T1000 (cell line): ENCODE measurements around the gene ALKBH7.
A peak's percentile ranks its signal among the peaks of the same experiment; 100 is the strongest.
"Not testable (repeated sequence)": the region's sequence is repeated elsewhere in the genome, so short reads cannot be mapped to it uniquely, and the experiment has no call there.

Experiments
- DNase-seq: peaks from one replicate; lab custom pipeline; 2025; ENCODE audit warnings: mixed read lengths; lab: John Stamatoyannopoulos, UW

Gene ALKBH7, protein sequence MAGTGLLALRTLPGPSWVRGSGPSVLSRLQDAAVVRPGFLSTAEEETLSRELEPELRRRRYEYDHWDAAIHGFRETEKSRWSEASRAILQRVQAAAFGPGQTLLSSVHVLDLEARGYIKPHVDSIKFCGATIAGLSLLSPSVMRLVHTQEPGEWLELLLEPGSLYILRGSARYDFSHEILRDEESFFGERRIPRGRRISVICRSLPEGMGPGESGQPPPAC

DNA sequence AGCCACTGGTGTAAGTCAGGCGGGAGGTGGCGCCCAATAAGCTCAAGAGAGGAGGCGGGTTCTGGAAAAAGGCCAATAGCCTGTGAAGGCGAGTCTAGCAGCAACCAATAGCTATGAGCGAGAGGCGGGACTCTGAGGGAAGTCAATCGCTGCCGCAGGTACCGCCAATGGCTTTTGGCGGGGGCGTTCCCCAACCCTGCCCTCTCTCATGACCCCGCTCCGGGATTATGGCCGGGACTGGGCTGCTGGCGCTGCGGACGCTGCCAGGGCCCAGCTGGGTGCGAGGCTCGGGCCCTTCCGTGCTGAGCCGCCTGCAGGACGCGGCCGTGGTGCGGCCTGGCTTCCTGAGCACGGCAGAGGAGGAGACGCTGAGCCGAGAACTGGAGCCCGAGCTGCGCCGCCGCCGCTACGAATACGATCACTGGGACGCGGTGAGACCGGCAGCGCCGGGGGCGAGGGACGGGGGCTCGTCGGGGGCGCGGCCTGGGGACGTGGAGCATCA, at the start of gene ALKBH7:
ALKBH7 (plus strand) TSS at position 201 of the 502 bp plus-strand sequence; CDS start at position 228, 27 bp downstream.
- DNase-seq = peak; percentile 96

DNA sequence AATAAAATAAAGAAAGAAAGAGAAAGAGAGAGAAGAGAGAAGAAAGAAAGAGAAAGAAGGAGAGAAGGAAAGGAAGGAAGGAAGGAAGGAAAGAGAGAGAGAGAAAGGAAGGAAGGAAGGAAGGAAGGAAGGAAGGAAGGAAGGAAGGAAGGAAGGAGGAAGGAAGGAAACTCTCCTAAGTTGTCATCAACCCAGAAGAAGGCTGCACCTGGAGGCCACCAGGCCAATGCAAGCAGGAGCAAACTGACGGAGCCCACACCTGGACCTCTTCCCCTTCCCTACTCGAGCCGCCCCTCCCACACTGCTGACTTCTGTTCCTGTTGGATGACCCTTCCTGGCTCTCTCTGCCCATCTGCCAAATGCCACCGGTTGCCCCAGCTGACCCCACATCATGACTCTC, 47.8 kb upstream of the ALKBH7 start:
- no peak for DNase-seq

DNA sequence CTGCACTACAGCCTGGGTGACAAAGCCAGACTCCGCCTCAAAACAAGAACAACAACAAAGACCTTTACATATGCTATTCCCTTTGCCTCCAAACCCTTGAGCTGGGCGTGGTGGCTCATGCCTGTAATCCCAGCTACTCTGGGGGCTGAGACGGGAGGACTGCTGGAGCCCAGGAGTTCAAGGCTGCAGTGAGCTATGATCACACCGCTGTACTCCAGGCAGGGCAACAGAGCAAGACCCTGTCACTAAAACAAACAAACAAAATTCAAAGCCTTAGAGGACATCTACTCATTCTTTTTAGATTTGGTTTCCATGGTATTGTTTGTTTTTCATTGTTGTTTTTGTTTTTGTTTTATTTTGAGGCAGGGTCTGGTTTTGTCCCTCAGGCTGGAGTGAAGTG, 47.0 kb upstream of the ALKBH7 start:
- no peak for DNase-seq

DNA sequence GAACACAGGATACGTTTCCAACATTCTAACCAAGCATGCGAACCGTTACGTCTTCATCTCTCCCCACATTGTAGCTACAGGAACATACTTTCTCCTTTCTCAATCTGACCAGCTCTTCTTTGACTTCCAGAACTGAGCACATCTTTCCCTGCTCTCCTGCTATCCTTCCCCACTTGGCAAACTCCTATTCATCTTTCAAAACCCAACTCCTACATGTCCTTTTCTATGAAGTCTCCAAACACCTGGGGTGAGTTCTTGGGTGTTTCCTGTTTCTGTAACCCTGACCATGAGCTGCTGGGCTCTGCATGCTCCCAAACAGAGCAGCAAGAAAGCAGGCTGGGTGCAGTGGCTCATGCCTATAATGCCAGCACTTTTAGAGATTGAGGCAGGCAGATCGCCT, 45.8 kb upstream of the ALKBH7 start:
- no peak for DNase-seq

DNA sequence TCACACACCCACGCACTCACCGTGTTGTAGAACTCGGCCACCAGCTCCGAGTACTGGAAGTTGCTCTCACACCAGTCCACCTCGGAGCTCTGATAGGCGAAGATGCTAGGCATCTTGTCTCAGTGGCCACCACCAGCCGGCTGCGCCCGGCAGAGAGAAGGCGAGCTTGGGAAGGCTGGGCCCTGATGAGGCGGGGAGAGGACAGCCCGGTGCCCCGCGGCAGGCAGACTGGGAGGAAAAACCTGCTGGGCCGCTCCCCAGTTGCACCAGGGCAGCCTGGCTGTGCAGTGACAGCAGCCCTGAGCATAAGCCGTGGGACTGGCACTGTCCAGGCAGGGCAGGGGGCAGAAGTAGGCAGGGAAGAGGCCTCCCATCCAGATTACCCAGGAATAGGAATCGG, 39.2 kb upstream of the ALKBH7 start, which contains the start of gene ACER1:
ACER1 (minus strand) TSS at position 174 of the 400 bp plus-strand sequence; CDS start at position 113, 61 bp downstream.
- no peak for DNase-seq

DNA sequence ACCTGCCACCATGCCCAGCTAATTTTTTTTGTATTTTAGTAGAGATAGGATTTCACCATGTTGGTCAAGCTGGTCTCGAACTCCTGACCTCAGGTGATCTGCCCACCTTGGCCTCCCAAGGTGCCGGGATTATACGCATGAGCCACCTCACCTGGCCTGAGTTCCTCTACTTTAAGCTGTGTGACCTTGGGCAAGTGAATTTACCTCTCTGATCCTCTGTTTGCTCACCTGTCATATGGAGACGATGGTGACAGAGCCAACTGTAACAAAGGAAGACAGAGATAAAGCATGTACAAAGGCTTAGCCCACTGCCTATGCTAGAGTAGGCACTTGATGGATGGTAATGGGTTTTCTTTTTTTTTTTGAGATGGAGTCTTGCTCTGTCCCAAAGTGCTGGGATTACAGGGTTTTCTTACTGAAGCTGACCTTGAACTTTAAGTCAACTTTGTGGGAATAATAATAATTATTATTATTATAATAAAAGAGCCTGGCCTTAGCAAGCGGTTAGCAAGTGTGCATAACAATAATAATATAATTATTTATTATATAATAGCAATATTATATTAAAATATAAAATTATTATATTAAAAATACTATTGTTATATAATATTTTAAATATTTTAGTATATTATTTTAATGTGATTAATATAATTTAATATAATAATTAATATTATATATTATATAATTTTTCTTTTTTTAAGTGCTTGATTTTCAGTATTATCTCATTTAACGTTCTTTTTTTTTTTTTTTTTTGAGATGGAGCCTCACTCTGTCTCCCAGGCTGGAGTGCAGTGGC, 37.9 kb upstream of the ALKBH7 start:
- no peak for DNase-seq

DNA sequence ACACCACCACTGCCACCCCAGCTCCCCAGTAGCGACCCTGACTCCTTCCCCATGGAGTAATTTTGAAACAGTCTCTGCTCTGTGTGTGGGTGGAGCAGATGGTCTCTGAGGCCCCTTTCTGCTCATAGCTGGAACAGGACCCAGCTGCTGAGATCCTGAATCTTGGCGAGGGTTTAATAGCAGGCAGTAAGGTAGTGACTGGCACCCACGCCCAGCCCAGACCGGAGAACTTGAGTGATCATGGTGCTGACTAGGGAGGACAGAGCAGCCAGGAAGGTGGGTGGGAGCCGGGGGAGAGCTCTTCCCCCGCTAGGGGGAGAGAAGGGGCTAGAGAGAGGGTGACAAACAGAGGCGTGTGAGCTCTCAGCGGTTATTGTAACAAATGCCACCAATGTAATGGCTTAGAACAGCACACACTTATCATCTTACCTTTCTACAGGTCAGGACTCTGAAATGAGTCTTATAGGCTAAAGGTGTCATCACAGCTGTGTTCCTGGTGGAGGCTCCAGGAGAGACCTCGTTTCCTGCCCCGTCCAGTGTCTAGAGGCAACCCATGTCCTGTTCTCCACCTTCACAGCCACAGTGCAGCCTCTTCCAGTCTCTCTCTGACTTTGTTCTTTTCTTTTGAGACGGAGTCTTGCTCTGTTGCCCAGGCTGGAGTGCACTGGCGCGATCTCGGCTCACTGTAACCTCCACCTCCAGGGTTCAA, 31.9 kb upstream of the ALKBH7 start:
- DNase-seq = no peak

DNA sequence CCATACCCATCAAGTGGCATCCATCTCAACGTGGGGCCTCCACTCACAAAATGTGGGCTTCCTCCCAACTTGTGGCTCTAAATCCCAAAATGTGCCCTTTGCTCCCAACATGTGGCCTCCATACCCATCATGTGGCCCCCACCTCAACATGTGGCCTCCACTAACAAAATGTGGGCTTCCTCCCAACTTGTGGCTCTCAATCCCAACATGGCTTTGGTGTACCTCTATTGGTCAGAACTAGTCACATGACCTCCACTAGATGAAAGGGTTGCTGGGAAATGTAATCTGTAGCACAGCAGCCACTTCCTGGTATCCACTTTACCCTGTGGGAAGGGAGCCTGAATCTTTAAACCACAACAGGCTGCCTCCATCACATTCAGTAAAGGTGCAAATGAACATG, 29.1 kb upstream of the ALKBH7 start:
- no peak for DNase-seq

DNA sequence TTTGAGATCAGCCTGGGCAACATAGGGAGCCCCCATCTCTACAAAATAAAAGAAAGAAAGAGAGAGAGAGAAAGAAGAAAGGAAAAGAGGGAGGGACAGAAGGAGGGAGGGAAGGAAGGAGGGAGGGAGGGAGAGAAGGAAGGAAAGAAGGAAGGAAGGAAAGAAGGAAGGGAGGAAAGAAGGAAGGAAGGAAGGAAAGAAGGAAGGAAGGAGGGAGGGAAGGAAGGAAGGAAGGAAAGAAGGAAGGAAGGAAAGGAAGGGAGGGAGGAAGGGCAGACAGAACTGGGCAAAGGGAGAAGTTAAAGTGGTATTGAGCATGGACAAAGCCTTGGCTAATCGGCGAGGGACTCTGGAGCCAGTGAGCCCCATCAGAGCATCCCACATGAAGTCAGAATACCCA, 23.3 kb upstream of the ALKBH7 start:
- not testable (repeated sequence) for DNase-seq

DNA sequence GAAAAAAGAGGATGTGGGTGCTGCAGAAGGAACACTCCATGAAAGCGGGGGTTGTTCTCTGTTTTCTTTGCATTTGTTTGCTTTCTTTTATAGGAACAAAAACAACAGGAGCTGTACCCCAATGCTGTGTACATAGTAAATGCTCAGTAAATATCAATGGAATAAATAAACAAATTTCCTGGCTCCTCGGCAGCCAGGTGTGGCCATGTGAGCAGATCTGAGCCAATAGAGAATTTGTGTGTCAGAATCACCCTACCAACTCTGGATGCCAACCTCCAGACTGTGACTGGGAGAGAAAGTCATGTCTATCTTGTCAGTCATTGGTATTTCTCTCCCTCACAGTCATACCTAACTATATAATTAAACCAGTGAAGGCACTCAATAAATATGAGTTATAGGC, 21.9 kb upstream of the ALKBH7 start:
- no peak for DNase-seq

DNA sequence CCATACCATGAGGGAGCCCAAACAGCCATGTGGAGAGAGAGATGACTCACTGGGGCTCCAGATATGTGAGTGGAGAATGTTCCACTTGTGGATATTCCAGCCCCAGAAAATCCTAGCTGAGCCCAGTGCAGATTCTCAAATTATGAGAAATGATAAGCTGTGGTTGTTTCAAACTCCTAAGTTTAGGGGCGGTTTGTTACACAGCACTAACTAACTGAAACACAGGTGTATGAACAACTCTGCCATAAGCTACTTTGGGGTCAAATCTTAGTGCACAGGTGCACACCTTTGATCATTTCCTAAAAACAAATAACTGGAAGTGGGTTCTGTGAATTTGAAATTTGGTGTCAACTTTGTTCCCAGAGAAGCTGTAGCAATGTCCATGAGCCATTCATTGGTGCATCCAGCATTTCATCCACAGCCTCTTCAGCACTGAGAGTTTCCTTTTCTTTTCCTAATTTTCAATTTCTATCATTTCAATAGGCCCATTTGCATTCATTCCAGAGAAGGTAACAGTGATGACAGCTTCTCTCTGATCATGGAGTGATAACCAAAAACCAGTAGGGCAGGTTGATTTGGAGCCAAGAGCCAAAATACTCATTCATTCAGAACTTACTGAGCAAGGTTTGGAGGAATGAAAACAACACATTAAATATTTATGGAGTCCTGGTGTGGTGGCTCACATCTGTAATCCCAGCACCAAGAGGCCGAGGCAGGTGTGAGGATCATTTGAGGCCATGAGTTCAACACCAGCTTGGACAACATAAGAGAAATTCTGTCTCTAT, 20.0 kb upstream of the ALKBH7 start:
- DNase-seq = no peak

DNA sequence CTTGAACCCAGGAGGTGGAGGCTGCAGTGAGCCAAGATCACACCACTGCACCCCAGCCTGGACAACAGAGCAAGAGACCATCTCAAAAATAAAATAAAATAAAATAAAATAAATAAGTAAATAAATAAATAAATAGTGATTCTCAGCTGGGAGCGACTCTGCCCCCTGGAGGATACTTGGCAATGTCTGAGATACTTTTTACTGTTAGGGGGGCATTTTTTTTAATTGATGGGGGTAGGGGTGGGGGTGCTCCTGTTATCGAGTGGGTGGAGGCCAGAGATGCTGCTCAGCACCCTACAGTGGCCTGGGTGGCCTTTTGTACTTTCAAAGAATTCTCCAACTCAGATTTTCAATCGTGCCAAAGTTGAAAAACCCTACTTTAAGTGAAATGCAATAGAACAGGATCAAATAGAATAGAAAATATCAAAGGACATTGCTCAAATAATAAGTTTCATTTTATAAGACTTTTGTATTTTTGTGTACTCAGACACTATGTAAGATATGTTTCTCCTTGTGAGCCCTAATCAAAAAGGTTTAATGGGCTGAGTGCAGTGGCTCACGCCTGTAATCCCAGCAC, 18.4 kb upstream of the ALKBH7 start:
- no peak for DNase-seq

DNA sequence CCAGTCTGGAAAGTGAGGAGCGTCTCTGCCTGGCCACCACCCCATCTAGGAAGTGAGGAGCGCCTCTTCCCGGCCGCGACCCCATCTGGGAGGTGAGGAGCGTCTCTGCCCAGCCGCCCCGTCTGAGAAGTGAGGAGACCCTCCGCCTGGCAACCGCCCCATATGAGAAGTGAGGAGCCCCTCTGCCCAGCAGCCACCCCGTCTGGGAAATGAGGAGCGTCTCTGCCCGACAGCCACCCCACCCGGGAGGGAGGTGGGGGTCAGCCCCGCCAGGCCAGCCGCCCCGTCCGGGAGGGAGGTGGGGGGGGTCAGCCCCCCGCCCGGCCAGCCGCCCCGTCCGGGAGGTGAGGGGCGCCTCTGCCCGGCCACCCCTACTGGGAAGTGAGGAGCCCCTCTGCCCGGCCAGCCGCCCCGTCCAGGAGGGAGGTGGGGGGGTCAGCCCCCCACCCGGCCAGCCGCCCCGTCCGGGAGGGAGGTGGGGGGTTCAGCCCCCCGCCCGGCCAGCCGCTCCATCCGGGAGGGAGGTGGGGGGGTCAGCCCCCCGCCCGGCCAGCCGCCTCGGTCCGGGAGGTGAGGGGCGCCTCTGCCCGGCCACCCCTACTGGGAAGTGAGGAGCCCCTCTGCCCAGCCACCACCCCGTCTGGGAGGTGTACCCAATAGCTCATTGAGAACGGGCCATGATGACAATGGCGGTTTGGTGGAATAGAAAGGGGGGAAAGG, 17.1 kb upstream of the ALKBH7 start:
- not testable (repeated sequence) for DNase-seq

DNA sequence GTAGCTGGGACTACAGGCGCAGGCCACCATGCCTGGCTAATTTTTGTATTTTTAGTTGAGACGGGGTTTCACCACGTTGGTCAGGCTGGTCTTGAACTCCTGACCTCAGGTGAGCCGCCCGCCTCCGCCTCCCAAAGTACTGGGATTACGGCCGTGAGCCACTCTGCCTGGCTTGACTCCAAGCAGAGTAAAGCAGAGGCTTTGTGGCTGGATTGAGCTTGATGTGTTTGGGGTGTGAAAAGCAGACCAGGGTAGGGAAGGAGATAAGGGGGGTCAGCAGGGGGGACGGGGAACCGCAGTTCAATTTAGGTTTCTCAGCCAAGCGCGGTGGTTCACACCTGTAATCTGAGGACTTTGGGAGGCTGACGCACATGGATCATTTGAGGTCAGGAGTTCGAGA, 15.4 kb upstream of the ALKBH7 start:
- DNase-seq = no peak

DNA sequence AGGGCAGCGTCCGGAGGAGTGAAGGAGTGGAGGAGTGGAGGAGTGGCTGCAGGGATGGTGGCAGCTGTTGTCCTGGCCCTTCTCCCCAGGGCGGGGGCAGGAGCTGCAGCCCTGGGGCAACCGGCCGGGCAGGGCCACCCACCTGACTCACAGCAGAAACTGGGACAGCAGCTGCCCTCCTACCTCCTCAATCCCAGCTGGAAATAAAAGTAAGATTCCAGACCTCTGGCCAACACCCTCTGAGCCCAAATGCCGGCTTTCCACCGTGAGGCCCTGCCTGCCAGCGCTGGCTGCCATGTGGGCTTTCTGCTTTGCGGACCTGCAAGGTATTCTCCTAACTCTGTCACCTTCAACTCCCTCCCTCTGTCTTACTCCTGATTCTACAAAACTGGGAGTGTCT, 14.6 kb upstream of the ALKBH7 start:
- no peak for DNase-seq

DNA sequence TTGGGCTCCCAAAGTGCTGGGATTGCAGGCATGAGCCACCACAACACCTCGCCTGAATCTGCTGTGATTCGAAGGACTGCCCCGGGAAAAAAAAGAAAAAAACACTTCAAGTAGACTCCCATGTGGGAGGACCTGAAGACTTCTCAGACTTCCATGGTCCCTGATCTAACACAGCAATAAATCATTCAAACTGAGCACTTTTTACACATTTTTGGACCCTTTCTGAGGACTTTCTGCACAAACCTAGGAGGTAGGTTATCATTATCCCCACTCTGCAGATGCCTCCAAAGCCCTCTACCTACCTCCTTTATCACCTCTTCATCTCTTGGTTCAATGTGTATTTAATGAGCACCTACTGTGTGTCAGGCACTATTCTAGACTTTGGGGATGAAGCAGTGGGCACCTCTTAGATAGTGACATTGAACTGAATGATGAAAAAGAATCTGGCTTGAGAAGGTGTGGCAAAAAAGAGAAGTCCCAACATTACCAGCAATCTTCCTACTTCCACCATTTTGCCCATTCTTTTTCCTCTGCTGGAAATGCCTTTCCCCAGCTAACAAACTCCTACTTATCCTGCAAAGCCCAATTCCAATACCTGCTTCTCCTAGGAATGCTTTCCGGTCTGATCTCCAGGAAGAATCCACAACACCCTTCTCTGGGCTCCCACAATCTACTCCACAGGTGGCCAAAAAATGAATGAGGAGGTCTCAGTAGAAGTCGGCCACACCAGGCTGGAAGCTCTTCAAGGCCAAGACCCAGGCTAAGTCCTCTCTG, 12.8 kb upstream of the ALKBH7 start:
- no peak for DNase-seq

DNA sequence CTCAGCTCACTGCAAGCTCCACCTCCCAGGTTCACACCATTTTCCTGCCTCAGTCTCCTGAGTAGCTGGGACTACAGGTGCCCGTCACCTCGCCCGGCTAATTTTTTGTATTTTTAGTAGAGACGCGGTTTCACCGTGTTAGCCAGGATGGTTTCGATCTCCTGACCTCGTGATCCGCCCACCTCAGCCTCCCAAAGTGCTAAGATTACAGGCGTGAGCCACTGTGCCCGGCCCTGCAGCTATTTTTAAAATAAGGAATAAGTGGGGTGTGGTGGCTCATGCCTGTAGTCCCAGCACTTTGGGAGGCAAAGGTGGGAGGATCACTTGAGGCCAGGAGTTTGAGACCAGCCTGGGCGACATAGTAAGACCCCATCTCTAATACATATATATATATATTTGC, 12.1 kb upstream of the ALKBH7 start:
- DNase-seq = not testable (repeated sequence)

DNA sequence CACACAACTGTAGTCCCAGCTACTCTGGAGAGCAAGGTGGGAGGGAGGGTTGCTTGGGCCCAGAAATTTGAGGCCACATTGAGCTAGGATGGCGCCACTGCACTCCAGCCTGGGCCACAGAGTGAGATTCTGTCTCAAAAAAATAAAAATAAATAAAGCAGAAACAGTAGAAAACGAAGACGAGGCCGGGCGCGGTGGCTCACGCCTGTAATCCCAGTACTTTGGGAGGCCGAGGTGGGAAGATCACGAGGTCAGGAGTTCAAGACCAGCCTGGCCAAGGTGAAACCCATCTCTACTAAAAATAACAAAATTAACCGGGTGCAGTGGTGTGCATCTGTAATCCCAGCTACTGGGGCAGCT, 11.8 kb upstream of the ALKBH7 start:
- DNase-seq = not testable (repeated sequence)

DNA sequence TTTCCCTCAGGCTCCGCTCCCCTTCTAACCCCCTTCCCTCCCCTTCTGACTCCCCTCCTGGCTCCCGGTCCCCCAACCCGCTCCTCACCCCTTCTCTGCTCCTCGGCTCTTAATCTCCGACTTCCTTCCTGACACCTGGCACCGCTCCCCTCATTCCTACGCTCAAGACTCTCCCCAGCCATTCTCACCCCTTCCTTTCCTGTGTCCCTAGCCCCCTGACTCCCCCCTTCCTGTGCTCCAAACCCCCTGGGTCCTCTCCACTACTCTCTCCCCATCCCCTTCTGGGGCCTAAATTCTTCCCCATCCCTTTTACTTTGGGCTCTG, 10.6 kb upstream of the ALKBH7 start:
- DNase-seq = no peak

DNA sequence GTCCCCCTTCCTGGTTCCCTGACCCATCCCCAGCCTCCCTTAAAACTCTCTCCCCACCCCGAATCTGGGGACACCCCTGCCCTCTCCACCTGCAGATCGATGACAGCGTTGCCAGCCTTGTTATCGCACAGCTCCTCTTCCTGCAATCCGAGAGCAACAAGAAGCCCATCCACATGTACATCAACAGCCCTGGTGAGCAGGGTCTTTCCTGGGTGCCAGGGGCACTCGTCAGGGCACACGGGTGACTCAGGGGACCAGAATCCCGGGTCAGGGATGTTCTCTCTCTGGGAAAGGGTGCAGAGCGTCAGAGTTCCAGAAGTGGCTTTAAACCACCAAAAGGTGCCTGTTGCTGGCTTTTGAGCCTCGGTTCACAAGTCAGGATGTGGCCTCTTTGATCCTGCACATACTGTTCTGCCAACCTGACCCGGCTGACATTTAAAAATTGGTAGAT, 10.2 kb upstream of the ALKBH7 start:
- DNase-seq = no peak
